ENCODE measurements around the gene CRISPLD2. TPM values are rescaled to one million over a fixed set of nuclear protein-coding genes. Genes with fewer than 3 reads are reported as not detected.

The CRISPLD2 gene
- polyA plus RNA-seq, 1 donor from 2014 or later, result 0.06 TPM

- Histone ChIP-seq H3K9ac (ENCODE audit: low read length) (no peak overlapping the region), H2AFZ (ENCODE audit: low read depth, low read length) (no peak overlapping the region), H3K4me2 (ENCODE audit: low read length) (no peak overlapping the region), H3K9me2 (ENCODE audit: insufficient read depth, low read length) (no peaks in the 10 kb centered on the region), H3K27ac (ENCODE audit: low read length) (no peak overlapping the region), H3F3A (ENCODE audit: insufficient read depth, low read length, poor library complexity, severe bottlenecking) (no peaks in the 10 kb centered on the region), H3K4me3 (ENCODE audit: low read length) (no peak overlapping the region), H3K27me3 (ENCODE audit: insufficient read depth, low read depth, low read length) (no peaks in the 10 kb centered on the region), H3K9me3 (ENCODE audit: low read length) (no peaks in the 10 kb centered on the region), H4K20me1 (ENCODE audit: insufficient read depth) (no peaks in the 10 kb centered on the region), H3K79me2 (replicated peaks; ENCODE audit: insufficient read depth, low read length) (no peaks in the 10 kb centered on the region), H3K36me3 (ENCODE audit: insufficient read depth, low read length) (no peaks in the 10 kb centered on the region)
- TF ChIP-seq EP300 (conservative IDR thresholded peaks at IDR 0.05; ENCODE audit: poor library complexity, severe bottlenecking) (no peak), CTCF (IDR thresholded peaks at IDR 0.05; ENCODE audit: poor library complexity, severe bottlenecking) (no peak), SMC3 (conservative IDR thresholded peaks at IDR 0.05; ENCODE audit: poor library complexity) (no peak), RAD21 (conservative IDR thresholded peaks at IDR 0.05) (no peak), POLR2AphosphoS5 (IDR thresholded peaks at IDR 0.05) (no peak), EZH2 (IDR thresholded peaks at IDR 0.05; ENCODE audit: borderline replicate concordance, insufficient read depth, low read length, poor library complexity, severe bottlenecking) (no peak), TAF1 (IDR thresholded peaks at IDR 0.05; ENCODE audit: low read depth) (no peak), MXI1 (conservative IDR thresholded peaks at IDR 0.05; ENCODE audit: poor library complexity, severe bottlenecking) (no peak)
- TF ChIP-seq, protein P1, sequence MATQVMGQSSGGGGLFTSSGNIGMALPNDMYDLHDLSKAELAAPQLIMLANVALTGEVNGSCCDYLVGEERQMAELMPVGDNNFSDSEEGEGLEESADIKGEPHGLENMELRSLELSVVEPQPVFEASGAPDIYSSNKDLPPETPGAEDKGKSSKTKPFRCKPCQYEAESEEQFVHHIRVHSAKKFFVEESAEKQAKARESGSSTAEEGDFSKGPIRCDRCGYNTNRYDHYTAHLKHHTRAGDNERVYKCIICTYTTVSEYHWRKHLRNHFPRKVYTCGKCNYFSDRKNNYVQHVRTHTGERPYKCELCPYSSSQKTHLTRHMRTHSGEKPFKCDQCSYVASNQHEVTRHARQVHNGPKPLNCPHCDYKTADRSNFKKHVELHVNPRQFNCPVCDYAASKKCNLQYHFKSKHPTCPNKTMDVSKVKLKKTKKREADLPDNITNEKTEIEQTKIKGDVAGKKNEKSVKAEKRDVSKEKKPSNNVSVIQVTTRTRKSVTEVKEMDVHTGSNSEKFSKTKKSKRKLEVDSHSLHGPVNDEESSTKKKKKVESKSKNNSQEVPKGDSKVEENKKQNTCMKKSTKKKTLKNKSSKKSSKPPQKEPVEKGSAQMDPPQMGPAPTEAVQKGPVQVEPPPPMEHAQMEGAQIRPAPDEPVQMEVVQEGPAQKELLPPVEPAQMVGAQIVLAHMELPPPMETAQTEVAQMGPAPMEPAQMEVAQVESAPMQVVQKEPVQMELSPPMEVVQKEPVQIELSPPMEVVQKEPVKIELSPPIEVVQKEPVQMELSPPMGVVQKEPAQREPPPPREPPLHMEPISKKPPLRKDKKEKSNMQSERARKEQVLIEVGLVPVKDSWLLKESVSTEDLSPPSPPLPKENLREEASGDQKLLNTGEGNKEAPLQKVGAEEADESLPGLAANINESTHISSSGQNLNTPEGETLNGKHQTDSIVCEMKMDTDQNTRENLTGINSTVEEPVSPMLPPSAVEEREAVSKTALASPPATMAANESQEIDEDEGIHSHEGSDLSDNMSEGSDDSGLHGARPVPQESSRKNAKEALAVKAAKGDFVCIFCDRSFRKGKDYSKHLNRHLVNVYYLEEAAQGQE (IDR thresholded peaks at IDR 0.05; ENCODE audit: borderline replicate concordance), result no peak
Measured at GRCh38 chr16:84782846-84783245, 36.9 kb upstream of the CRISPLD2 start.

DNA sequence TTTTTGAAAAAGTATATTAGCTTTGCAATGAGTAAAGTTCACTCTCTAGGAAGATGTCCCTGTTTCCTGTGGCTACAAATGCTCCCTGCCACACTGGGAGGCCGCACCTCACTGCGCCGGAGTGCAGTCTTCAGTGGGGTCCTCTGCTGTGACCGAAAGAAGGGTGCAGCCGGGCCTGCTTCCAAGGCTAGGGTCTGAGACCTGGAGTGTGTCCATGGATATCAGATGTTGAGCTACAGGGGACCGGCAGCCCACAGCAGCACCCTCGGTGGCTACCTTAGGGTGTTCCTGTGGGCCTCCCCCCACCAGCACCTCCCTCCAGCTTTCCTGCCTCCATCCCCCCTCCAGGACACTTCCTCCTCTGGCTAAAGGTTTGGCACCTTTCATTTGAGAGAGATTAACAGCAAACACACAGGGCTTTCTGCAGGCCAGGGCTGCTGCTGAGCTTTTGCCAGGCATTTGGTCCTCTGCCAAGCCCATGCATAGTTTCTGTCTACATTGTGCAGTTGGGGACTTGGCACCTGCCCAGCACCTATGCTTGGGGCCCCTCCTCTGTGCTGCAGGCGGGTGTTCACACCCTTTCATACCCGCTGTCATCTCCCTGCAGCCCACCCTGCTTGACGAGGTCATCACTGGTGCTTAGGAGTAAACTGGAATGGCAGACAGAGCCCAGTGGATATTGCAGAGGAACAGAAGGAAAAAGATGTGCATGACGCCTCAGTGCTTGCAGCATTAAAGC, 33.8 kb upstream of the CRISPLD2 start:
- Histone ChIP-seq H3K9me2 (ENCODE audit: insufficient read depth, low read length) (no peaks in the 10 kb centered on the region), H3K9ac (ENCODE audit: low read length) (no peak overlapping the region), H3K4me2 (ENCODE audit: low read length) (no peak overlapping the region), H3K36me3 (ENCODE audit: insufficient read depth, low read length) (no peaks in the 10 kb centered on the region), H3K27me3 (ENCODE audit: insufficient read depth, low read depth, low read length) (no peaks in the 10 kb centered on the region), H2AFZ (ENCODE audit: low read depth, low read length) (no peak overlapping the region), H3K79me2 (replicated peaks; ENCODE audit: insufficient read depth, low read length) (no peaks in the 10 kb centered on the region), H3K9me3 (ENCODE audit: low read length) (no peaks in the 10 kb centered on the region), H3K4me3 (ENCODE audit: low read length) (no peak overlapping the region), H3F3A (ENCODE audit: insufficient read depth, low read length, poor library complexity, severe bottlenecking) (no peaks in the 10 kb centered on the region), H3K27ac (ENCODE audit: low read length) (no peak overlapping the region), H4K20me1 (ENCODE audit: insufficient read depth) (no peaks in the 10 kb centered on the region)
- TF ChIP-seq, protein P1 (IDR thresholded peaks at IDR 0.05; ENCODE audit: borderline replicate concordance), result no peak
- TF ChIP-seq RAD21 (conservative IDR thresholded peaks at IDR 0.05) (no peak), MXI1 (conservative IDR thresholded peaks at IDR 0.05; ENCODE audit: poor library complexity, severe bottlenecking) (no peak), EZH2 (IDR thresholded peaks at IDR 0.05; ENCODE audit: borderline replicate concordance, insufficient read depth, low read length, poor library complexity, severe bottlenecking) (no peak), POLR2AphosphoS5 (IDR thresholded peaks at IDR 0.05) (no peak), CTCF (IDR thresholded peaks at IDR 0.05; ENCODE audit: poor library complexity, severe bottlenecking) (no peak), TAF1 (IDR thresholded peaks at IDR 0.05; ENCODE audit: low read depth) (no peak), SMC3 (conservative IDR thresholded peaks at IDR 0.05; ENCODE audit: poor library complexity) (no peak), EP300 (conservative IDR thresholded peaks at IDR 0.05; ENCODE audit: poor library complexity, severe bottlenecking) (no peak)
